C4-2B (cell line): ENCODE measurements around the gene OSBPL3.

Experiments used
- ZFX ChIP-seq: fragments of 450-650 bp; IDR thresholded peaks from 2 replicates; pipeline ENCODE4 v1.6.1; 2017
- TF ChIP-seq, protein P1 (sequence below): fragments of 450-650 bp; conservative IDR thresholded peaks from 2 replicates; pipeline ENCODE4 v1.5.1; 2017; ENCODE audit warnings: mild to moderate bottlenecking

DNA sequence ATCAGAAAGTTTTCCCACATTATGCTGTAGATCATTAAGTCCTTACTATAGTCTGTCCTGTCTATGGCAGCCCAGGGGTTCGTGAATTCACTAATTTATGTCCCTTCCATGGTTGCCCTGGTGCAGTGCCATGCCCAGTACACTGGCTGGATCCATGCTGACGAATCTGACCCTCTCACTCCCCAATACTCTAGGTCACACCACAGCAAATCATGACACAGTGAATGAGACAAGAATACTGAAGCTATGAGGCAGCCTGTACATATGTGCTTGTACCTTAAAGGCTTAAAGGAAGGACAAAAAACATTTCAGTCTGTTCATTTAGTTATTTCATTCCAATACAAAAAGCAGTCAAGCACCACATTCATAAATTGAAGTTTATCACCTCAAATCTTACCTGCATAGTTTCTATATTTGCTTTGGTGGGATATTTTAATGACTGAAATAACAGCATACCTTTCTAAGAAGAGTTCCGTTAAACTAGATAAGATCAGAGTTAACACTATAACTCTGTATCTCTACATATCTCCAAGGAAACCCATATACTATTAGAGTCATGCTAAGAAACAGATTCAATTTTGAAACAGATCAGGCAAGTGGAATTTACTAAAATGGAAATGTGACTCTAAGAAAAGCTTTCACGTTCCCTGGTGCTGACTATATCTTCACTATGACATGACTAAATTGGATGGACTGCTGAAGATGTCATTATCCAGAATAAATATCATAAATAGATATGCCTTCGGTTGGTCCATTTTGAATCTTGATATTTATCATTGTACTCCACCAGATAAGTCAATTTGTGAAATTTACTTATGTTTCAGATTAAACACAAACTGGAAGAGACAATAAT, 36.7 kb downstream of the OSBPL3 start:
- TF ChIP-seq, protein P1, sequence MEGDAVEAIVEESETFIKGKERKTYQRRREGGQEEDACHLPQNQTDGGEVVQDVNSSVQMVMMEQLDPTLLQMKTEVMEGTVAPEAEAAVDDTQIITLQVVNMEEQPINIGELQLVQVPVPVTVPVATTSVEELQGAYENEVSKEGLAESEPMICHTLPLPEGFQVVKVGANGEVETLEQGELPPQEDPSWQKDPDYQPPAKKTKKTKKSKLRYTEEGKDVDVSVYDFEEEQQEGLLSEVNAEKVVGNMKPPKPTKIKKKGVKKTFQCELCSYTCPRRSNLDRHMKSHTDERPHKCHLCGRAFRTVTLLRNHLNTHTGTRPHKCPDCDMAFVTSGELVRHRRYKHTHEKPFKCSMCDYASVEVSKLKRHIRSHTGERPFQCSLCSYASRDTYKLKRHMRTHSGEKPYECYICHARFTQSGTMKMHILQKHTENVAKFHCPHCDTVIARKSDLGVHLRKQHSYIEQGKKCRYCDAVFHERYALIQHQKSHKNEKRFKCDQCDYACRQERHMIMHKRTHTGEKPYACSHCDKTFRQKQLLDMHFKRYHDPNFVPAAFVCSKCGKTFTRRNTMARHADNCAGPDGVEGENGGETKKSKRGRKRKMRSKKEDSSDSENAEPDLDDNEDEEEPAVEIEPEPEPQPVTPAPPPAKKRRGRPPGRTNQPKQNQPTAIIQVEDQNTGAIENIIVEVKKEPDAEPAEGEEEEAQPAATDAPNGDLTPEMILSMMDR = no peak
- no peak for TF ChIP-seq ZFX
